Measurements from ENCODE around the gene ASB1.

- no peak for TF ChIP-seq CTCF (conservative IDR thresholded peaks at IDR 0.05; ENCODE audit: low read depth, low read length)
- TF ChIP-seq EZH2 (IDR thresholded peaks at IDR 0.05; ENCODE audit: low read length, unreplicated experiment): no peak
Observed at GRCh38 chr2:238497610-238498005, 70.9 kb downstream of the ASB1 start.
